Keratinocyte (primary cell): ENCODE data around the gene SEC31A. TPM values are rescaled to one million over a fixed set of nuclear protein-coding genes. Genes with fewer than 3 reads are reported as not detected.

Experiments used
- DNase-seq: peaks from one replicate; pipeline ENCODE4 v3.0.0-alpha.2; 2011; ENCODE audit warnings: low read depth, missing footprints, low spot score
- FAIRE-seq: peaks from 2 replicates; lab custom pipeline; 2011; peaks lifted over from hg19 to GRCh38; lab: Jason Lieb, UNC
- H2AFZ ChIP-seq: 2 replicates; pipeline ENCODE4 v1.6.0; 2012; ENCODE audit warnings: low read length, control low read depth, inconsistent platforms; ENCODE audit not compliant: control insufficient read depth
- H3K27ac ChIP-seq: 2 replicates; pipeline ENCODE4 v1.5.1; 2011; ENCODE audit warnings: low read length; ENCODE audit not compliant: control insufficient read depth, insufficient read depth
- H3K27me3 ChIP-seq: 3 replicates; pipeline ENCODE4 v1.6.0; 2011; ENCODE audit warnings: low read length; ENCODE audit not compliant: control insufficient read depth, insufficient read depth; ENCODE audit errors: extremely low read depth
- H3K36me3 ChIP-seq, 2 experiments: 2 replicates in 1 of 2; 3 replicates in 1 of 2; pipeline ENCODE4 v1.5.1; 2011; ENCODE audit warnings: low read length in 2 of 2, mild to moderate bottlenecking in 1 of 2; ENCODE audit not compliant: control insufficient read depth in 2 of 2, insufficient read depth in 2 of 2; ENCODE audit errors: extremely low read depth in 1 of 2
- H3K4me1 ChIP-seq: 3 replicates; pipeline ENCODE4 v1.5.1; 2011; ENCODE audit warnings: low read length; ENCODE audit not compliant: control insufficient read depth, insufficient read depth; ENCODE audit errors: extremely low read depth
- H3K4me2 ChIP-seq: 3 replicates; pipeline ENCODE4 v1.6.0; 2011; ENCODE audit warnings: low read depth, low read length; ENCODE audit not compliant: control insufficient read depth, insufficient read depth; ENCODE audit errors: extremely low read depth
- H3K4me3 ChIP-seq, 3 experiments: fragments of 200-600 bp in 1 of 3; sonication (generic) in 1 of 3; 2 replicates in 2 of 3; 3 replicates in 1 of 3; pipeline ENCODE4 v1.5.1; 2011 to 2016; ENCODE audit warnings: low read length in 3 of 3, mild to moderate bottlenecking in 3 of 3, control low read depth in 2 of 3, inconsistent platforms in 1 of 3, low read depth in 1 of 3, mixed read lengths in 1 of 3, mixed run types in 1 of 3, moderate library complexity in 1 of 3; ENCODE audit not compliant: control insufficient read depth in 2 of 3, insufficient read depth in 2 of 3; ENCODE audit errors: extremely low read depth in 1 of 3
- H3K79me2 ChIP-seq: 2 replicates; pipeline ENCODE4 v1.6.0; 2012; ENCODE audit warnings: low read length; ENCODE audit not compliant: control insufficient read depth, insufficient read depth
- H3K9ac ChIP-seq: 3 replicates; pipeline ENCODE4 v1.6.0; 2011; ENCODE audit warnings: low read length; ENCODE audit not compliant: control insufficient read depth, insufficient read depth; ENCODE audit errors: extremely low read depth
- H3K9me1 ChIP-seq: 3 replicates; pipeline ENCODE4 v1.6.0; 2011; ENCODE audit warnings: low read length; ENCODE audit not compliant: control insufficient read depth, insufficient read depth; ENCODE audit errors: extremely low read depth
- H3K9me3 ChIP-seq: 2 replicates; pipeline ENCODE4 v1.5.1; 2012; ENCODE audit warnings: low read depth, low read length; ENCODE audit not compliant: control insufficient read depth
- H4K20me1 ChIP-seq: 3 replicates; pipeline ENCODE4 v1.6.0; 2011; ENCODE audit warnings: low read length; ENCODE audit not compliant: control insufficient read depth, insufficient read depth; ENCODE audit errors: extremely low read depth
- CTCF ChIP-seq, 3 experiments: IDR thresholded peaks in 1 of 3; conservative IDR thresholded peaks in 1 of 3; optimal IDR thresholded peaks in 1 of 3; 2 replicates in 2 of 3; 3 replicates in 1 of 3; pipeline versions ENCODE3 to v1.5.1; 2011; ENCODE audit warnings: low read length in 3 of 3, mild to moderate bottlenecking in 3 of 3, moderate library complexity in 2 of 3, control low read depth in 1 of 3, inconsistent platforms in 1 of 3; ENCODE audit not compliant: insufficient read depth in 2 of 3; ENCODE audit errors: extremely low read depth in 1 of 3
- EZH2 ChIP-seq: IDR thresholded peaks from one replicate; pipeline ENCODE4 v1.6.1; 2012; ENCODE audit warnings: inconsistent platforms, mild to moderate bottlenecking, low read length, moderate library complexity
- dilution Hi-C: fragments of 300-500 bp; cut with MboI; formaldehyde crosslinking; loops from one replicate; pipeline ENCODE4 v1.7.0; 2020; ENCODE audit warnings: low sequenced_read_pairs; ENCODE audit not compliant: extremely low pct_ligation_motif_present
- polyA plus RNA-seq, 5 experiments: library from polyadenylated mRNA; depleted of rRNA in 3 of 5; stranded (reverse) in 3 of 5; stranded (forward) in 1 of 5; unstranded in 1 of 5; fragments of >200 nt; gene quantifications; 1 replicate in 1 of 5; 2 replicates in 3 of 5; 3 replicates in 1 of 5; pipeline versions ENCODE4 v1.2.1 to v1.2.3, GENCODE V29; 2011 to 2012; ENCODE audit warnings: missing spikeins in 2 of 5, low read depth in 1 of 5, low replicate concordance in 1 of 5

The SEC31A gene
- polyA plus RNA-seq, 1 donor (not counting 4 experiments of a cell fraction or from before 2014, with no cell fraction given) = 192 TPM

GRCh38 chr4:82791179-82791578, 99.8 kb downstream of the SEC31A start:
- TF ChIP-seq CTCF (optimal IDR thresholded peaks at IDR 0.05 in 1 of 3, IDR thresholded peaks at IDR 0.05 in 1 of 3, conservative IDR thresholded peaks at IDR 0.05 in 1 of 3; ENCODE audit: extremely low read depth in 1 of 3, insufficient read depth in 2 of 3, low read length in 3 of 3) = no peak
- no peak for TF ChIP-seq EZH2
- no peak for DNase-seq
- peaks cover 11% of the 10 kb centered on the region for H3K4me1 ChIP-seq
- H3K79me2 ChIP-seq = peaks cover 68% of the 10 kb centered on the region
- no peak overlapping the region for H3K4me3 ChIP-seq
- no peak overlapping the region for H3K4me2 ChIP-seq
- H3K36me3 ChIP-seq = peaks cover 4 to 7% of the 10 kb centered on the region in 2 experiments
- H2AFZ ChIP-seq = no peak overlapping the region
- FAIRE-seq = no peak
- peaks cover 14% of the 10 kb centered on the region for H3K9me3 ChIP-seq
- dilution Hi-C loops = no loop called here
- no peaks in the 10 kb centered on the region for H3K27me3 ChIP-seq
- H3K27ac ChIP-seq = no peak overlapping the region
- no peaks in the 10 kb centered on the region for H4K20me1 ChIP-seq
- no peaks in the 10 kb centered on the region for H3K9me1 ChIP-seq
- no peak overlapping the region for H3K9ac ChIP-seq

DNA sequence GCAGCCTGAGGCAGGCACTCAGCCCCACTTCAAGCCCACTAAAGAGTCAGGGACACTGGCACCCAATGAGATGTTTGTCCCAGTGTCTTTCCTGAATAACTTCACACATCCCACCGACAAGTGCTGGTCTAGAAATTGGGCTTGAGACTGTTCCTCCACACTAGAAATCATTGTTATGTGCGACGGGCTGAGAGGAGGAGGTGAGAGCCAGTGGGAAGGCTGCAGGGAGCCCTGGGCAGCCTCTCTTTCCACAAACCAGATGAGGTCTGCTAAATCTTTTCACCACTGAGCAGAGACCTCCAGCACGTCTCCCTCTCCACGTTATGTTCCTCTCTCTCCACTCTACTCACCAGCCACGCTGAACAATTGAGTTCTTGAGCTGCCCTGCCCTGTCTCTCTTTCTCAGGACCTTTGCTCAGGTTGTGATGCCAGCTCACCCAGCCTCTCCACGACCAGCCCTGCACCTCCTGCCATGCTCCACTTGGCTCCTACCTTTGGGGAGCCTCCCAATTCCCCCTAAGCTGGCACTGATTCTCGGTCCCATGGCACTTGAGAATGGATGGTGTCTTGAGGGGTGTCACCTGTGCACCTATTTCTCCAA, 100.8 kb downstream of the SEC31A start:
- FAIRE-seq = no peak
- no peak overlapping the region for H3K27ac ChIP-seq
- no peak overlapping the region for H3K4me3 ChIP-seq
- H3K9me1 ChIP-seq = no peaks in the 10 kb centered on the region
- dilution Hi-C loops = no loop called here
- no peaks in the 10 kb centered on the region for H3K27me3 ChIP-seq
- H3K9ac ChIP-seq = no peak overlapping the region
- peaks cover 4 to 7% of the 10 kb centered on the region in 2 experiments for H3K36me3 ChIP-seq
- H3K4me2 ChIP-seq = no peak overlapping the region
- H3K4me1 ChIP-seq = peaks cover 22% of the 10 kb centered on the region
- no peak for DNase-seq
- no peak for TF ChIP-seq CTCF (optimal IDR thresholded peaks at IDR 0.05 in 1 of 3, IDR thresholded peaks at IDR 0.05 in 1 of 3, conservative IDR thresholded peaks at IDR 0.05 in 1 of 3; ENCODE audit: extremely low read depth in 1 of 3, insufficient read depth in 2 of 3, low read length in 3 of 3)
- no peak for TF ChIP-seq EZH2
- peaks cover 14% of the 10 kb centered on the region for H3K9me3 ChIP-seq
- H4K20me1 ChIP-seq = no peaks in the 10 kb centered on the region
- peaks cover 63% of the 10 kb centered on the region for H3K79me2 ChIP-seq
- no peak overlapping the region for H2AFZ ChIP-seq
